GM12865 (cell line): Measurements from ENCODE around the gene SERPINE1.
A peak's percentile ranks its signal among the peaks of the same experiment; 100 is the strongest.
"Not testable (repeated sequence)": the region's sequence is repeated elsewhere in the genome, so short reads cannot be mapped to it uniquely, and the experiment has no call there.

ENCODE experiments used
- DNase-seq: peaks from one replicate; pipeline ENCODE4 v3.0.0; 2010; ENCODE audit warnings: low read depth
- H3K4me3 ChIP-seq: 2 replicates; pipeline ENCODE4 v1.5.1; 2011; ENCODE audit warnings: mild to moderate bottlenecking, low read depth, low read length, control low read depth
- TF ChIP-seq, protein P1 (sequence below): IDR thresholded peaks from 2 replicates; pipeline ENCODE4 v1.5.1; 2011; ENCODE audit warnings: low read length, control low read depth, low read depth, inconsistent platforms; ENCODE audit not compliant: insufficient read depth; ENCODE audit errors: missing control alignments

The SERPINE1 gene

DNA sequence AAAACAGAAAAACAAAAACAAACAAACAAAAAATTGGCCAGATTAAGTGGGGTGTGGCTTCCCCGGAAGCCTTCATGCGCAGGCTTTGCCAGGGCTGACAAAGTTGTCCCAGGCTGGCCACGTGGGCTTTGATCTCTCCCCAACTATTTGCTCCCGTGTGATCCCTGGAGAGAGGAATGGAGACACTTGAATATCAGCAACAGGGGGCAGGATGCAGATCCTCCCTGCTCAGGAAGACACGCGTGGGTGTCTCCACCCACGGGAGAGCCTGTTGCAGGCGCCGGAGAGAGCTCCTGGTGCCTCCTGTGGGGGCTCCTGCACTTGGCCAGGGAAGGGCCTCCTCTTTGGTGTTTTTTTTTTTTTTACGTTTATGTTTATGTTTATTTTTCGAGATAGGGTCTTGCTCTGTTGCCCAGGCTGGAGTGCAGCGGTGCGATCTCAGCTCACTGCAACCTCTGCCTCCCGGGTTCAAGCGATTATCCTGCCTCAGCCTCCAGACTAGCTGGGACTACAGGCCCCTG, 22.7 kb upstream of the SERPINE1 start:
- TF ChIP-seq, protein P1, sequence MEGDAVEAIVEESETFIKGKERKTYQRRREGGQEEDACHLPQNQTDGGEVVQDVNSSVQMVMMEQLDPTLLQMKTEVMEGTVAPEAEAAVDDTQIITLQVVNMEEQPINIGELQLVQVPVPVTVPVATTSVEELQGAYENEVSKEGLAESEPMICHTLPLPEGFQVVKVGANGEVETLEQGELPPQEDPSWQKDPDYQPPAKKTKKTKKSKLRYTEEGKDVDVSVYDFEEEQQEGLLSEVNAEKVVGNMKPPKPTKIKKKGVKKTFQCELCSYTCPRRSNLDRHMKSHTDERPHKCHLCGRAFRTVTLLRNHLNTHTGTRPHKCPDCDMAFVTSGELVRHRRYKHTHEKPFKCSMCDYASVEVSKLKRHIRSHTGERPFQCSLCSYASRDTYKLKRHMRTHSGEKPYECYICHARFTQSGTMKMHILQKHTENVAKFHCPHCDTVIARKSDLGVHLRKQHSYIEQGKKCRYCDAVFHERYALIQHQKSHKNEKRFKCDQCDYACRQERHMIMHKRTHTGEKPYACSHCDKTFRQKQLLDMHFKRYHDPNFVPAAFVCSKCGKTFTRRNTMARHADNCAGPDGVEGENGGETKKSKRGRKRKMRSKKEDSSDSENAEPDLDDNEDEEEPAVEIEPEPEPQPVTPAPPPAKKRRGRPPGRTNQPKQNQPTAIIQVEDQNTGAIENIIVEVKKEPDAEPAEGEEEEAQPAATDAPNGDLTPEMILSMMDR: no peak
- H3K4me3 ChIP-seq: no peak overlapping the region
- DNase-seq: no peak

DNA sequence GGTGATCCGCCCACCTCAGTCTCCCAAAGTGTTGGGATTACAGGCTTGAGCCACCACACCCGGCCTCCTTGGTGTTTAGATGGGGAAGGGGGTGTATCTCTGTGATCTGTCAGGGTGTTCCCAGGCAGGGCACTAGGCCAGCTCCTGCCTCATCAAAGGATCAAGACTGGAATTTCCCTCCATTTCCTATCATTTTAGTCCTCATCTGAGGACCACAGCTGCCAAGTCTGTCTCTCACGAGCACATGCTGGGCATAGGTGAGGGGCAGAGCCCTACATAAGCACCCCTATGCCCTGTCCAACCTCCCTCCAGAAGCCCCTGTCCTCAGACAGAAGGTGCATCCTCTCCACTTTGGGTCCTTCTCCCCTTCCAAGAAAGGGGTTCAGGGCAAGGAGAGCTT, 22.1 kb upstream of the SERPINE1 start:
- TF ChIP-seq, protein P1: no peak
- no peak overlapping the region for H3K4me3 ChIP-seq
- no peak for DNase-seq

DNA sequence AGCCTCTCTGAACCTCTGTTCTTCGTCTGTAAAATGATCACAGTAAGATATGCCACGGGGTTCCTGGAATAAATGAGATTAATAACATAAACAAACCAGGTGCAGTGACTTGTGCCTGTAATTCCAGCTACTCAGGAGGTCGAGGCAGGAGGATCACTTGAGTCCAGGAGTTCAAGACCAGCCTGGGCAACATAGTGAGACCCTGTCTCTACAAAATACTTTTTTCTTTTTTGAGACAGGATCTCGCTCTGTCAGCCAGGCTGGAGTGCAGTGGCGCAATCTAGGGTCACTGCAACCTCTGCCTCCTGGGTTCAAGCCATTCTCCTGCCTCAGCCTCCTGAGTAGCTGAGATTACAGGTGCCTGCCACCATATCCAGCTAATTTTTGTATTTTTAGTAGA, 21.7 kb upstream of the SERPINE1 start:
- DNase-seq, H3K4me3 ChIP-seq: not testable (repeated sequence)

- DNase-seq: no peak
- H3K4me3 ChIP-seq: no peak overlapping the region
- TF ChIP-seq, protein P1: no peak
Observed at GRCh38 chr7:101106386-101106785, 20.5 kb upstream of the SERPINE1 start.

- H3K4me3 ChIP-seq: no peak overlapping the region
- DNase-seq: peak; percentile 81
- TF ChIP-seq, protein P1: no peak
Observed at GRCh38 chr7:101108330-101108857, 18.5 kb upstream of the SERPINE1 start.

GRCh38 chr7:101108961-101109360, 17.9 kb upstream of the SERPINE1 start:
- DNase-seq: no peak
- TF ChIP-seq, protein P1: no peak
- H3K4me3 ChIP-seq: no peak overlapping the region

DNA sequence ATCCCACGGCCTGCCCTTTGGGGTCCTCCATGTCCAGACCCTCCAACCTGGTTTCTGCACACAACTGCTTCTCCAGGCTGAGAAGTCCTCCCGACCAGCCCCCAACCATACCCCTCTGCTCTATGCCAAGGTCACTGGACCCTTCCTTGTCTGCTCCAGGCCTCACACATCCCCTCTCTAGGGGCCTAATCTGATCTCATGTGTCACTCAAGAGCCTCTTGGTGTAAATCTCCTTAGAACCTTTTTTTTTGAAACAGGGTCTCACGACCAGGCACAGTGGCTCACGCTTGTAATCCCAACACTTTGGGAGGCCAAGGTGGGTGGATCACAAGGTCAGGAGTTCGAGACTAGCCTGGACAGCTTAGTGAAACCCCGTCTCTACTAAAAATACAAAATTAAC, 17.5 kb upstream of the SERPINE1 start:
- DNase-seq: no peak
- no peak overlapping the region for H3K4me3 ChIP-seq
- TF ChIP-seq, protein P1: no peak
